OCI-LY1 (cell line): ENCODE measurements around the gene SCN5A.

Source experiments
- CTCF ChIP-seq: fragments of 200-600 bp; sonication (generic), shearing (Covaris generic); IDR thresholded peaks from 2 replicates; pipeline ENCODE4 v1.5.1; 2017; ENCODE audit warnings: mild to moderate bottlenecking, antibody characterized with exemption, low read length, moderate library complexity, mixed read lengths
- EZH2 ChIP-seq: fragments of 200-600 bp; sonication (generic), shearing (Covaris generic); IDR thresholded peaks from 2 replicates; pipeline ENCODE4 v1.8.0; 2017; ENCODE audit warnings: borderline replicate concordance, mixed run types, mild to moderate bottlenecking, antibody characterized with exemption, low read length, moderate library complexity, mixed read lengths

DNA sequence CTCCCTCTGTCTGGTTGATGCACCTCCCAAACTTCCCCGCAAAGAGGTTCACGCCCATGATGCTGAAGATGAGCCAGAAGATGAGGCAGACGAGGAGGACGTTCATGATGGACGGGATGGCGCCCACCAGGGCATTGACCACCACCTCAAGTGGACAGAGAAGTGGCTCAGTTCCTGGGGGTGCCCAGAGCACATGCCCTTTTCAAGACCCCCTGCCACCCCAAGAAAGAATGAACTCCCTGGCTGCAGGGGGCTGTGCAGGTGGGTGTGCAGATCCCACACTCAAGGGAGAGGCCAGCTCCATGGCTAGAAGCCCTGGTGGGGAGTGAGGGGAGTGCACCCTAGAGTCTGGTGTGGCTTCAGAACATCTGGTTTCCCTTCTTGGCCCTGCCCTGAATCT, 89.2 kb downstream of the SCN5A start:
- TF ChIP-seq CTCF = no peak
- no peak for TF ChIP-seq EZH2
